ENCODE data around the gene ST6GAL1.

ST6GAL1 gene

GRCh38 chr3:187024536-187025226 is 94.4 kb downstream of the ST6GAL1 start:
- no peak for TF ChIP-seq CTCF (IDR thresholded peaks at IDR 0.05; ENCODE audit: unreplicated experiment in 3 of 3)
- Mint-ChIP-seq H3K36me3 (ENCODE audit: low read depth) (peaks cover 17% of the 10 kb centered on the region), H3K9me3 (no peaks in the 10 kb centered on the region), H3K4me1 (peaks cover 11% of the 10 kb centered on the region), H3K4me3 (no peak overlapping the region), H3K27ac (peak overlapping the region in 2 of 3 experiments; percentile 12 to 43), H3K27me3 (ENCODE audit: low read depth) (no peaks in the 10 kb centered on the region)

- peak overlapping the region in 1 of 3 experiments; percentile 43 for H3K27ac Mint-ChIP-seq
- H3K27me3 Mint-ChIP-seq (ENCODE audit: low read depth) = no peaks in the 10 kb centered on the region
- H3K36me3 Mint-ChIP-seq (ENCODE audit: low read depth) = peaks cover 21% of the 10 kb centered on the region
- peaks cover 15% of the 10 kb centered on the region for H3K4me1 Mint-ChIP-seq
- H3K9me3 Mint-ChIP-seq = no peaks in the 10 kb centered on the region
- no peak overlapping the region for H3K4me3 Mint-ChIP-seq
- TF ChIP-seq CTCF (IDR thresholded peaks at IDR 0.05; ENCODE audit: unreplicated experiment in 3 of 3) = no peak
Measured at GRCh38 chr3:187025254-187025655, 94.9 kb downstream of the ST6GAL1 start.

GRCh38 chr3:187025656-187026316 is 95.5 kb downstream of the ST6GAL1 start:
- Mint-ChIP-seq H3K9me3 (no peaks in the 10 kb centered on the region), H3K4me3 (no peak overlapping the region), H3K36me3 (ENCODE audit: low read depth) (peaks cover 17% of the 10 kb centered on the region), H3K27ac (peak overlapping the region in 1 of 3 experiments; percentile 43), H3K4me1 (peaks cover 15% of the 10 kb centered on the region), H3K27me3 (ENCODE audit: low read depth) (no peaks in the 10 kb centered on the region)
- TF ChIP-seq CTCF (IDR thresholded peaks at IDR 0.05; ENCODE audit: unreplicated experiment in 3 of 3) = no peak

- no peak for TF ChIP-seq CTCF (IDR thresholded peaks at IDR 0.05; ENCODE audit: unreplicated experiment in 3 of 3)
- no peak overlapping the region for H3K27ac Mint-ChIP-seq
- H3K9me3 Mint-ChIP-seq = no peaks in the 10 kb centered on the region
- H3K36me3 Mint-ChIP-seq (ENCODE audit: low read depth) = peaks cover 17% of the 10 kb centered on the region
- no peak overlapping the region for H3K4me3 Mint-ChIP-seq
- peaks cover 15% of the 10 kb centered on the region for H3K4me1 Mint-ChIP-seq
- no peaks in the 10 kb centered on the region for H3K27me3 Mint-ChIP-seq (ENCODE audit: low read depth)
Measured at GRCh38 chr3:187026317-187026670, 96.0 kb downstream of the ST6GAL1 start.

- H3K27me3 Mint-ChIP-seq (ENCODE audit: low read depth) = no peaks in the 10 kb centered on the region
- no peak overlapping the region for H3K27ac Mint-ChIP-seq
- no peaks in the 10 kb centered on the region for H3K9me3 Mint-ChIP-seq
- no peak for TF ChIP-seq CTCF (IDR thresholded peaks at IDR 0.05; ENCODE audit: unreplicated experiment in 3 of 3)
- peaks cover 15% of the 10 kb centered on the region for H3K4me1 Mint-ChIP-seq
- H3K36me3 Mint-ChIP-seq (ENCODE audit: low read depth) = peaks cover 28% of the 10 kb centered on the region
- H3K4me3 Mint-ChIP-seq = no peak overlapping the region
Measured at GRCh38 chr3:187027531-187028278, 97.4 kb downstream of the ST6GAL1 start.

Data from nephron (organoid).